Esophagus muscularis mucosa (tissue), 4 donors: ENCODE data around the gene GARIN3. TPM values are rescaled to one million over a fixed set of nuclear protein-coding genes. Genes with fewer than 3 reads are reported as not detected.

Source experiments
- DNase-seq: peaks from one replicate; pipeline ENCODE4 v3.0.0-alpha.2; 2017; ENCODE audit errors: extremely low spot score
- H3K27ac ChIP-seq, 4 donors: fragments of 200-600 bp; sonication (generic); replicated peaks in 1 of 4; 1 replicate in 3 of 4; 2 replicates in 1 of 4; pipeline ENCODE4 v1.5.1; 2016 to 2019; ENCODE audit warnings: mild to moderate bottlenecking in 1 of 4
- H3K27me3 ChIP-seq, 4 donors: fragments of 200-600 bp; sonication (generic); one replicate each; pipeline versions ENCODE4 v1.5.1 to v1.6.0; 2016 to 2019
- H3K36me3 ChIP-seq, 4 donors: fragments of 200-600 bp; sonication (generic); one replicate each; pipeline ENCODE4 v1.5.1; 2016 to 2019
- H3K4me1 ChIP-seq, 4 donors: fragments of 200-600 bp; sonication (generic); one replicate each; pipeline ENCODE4 v1.5.1; 2016 to 2019
- H3K4me3 ChIP-seq, 4 donors: fragments of 200-600 bp; sonication (generic); 1 replicate in 2 of 4; 2 replicates in 2 of 4; pipeline ENCODE4 v1.5.1; 2016 to 2019; ENCODE audit warnings: mild to moderate bottlenecking in 4 of 4, moderate library complexity in 1 of 4
- H3K9me3 ChIP-seq, 4 donors: fragments of 200-600 bp; sonication (generic); 1 replicate in 3 of 4; 2 replicates in 1 of 4; pipeline ENCODE4 v1.5.1; 2016 to 2019
- EP300 ChIP-seq: sonication (generic); formaldehyde crosslinking; IDR thresholded peaks from one replicate; pipeline ENCODE4 v1.6.1; 2017; ENCODE audit warnings: antibody characterized with exemption
- POLR2A ChIP-seq: fragments of 450-650 bp; IDR thresholded peaks from one replicate; pipeline ENCODE4 v1.6.1; 2017; ENCODE audit warnings: antibody characterized with exemption, moderate library complexity, mild to moderate bottlenecking, low read depth
- POLR2AphosphoS5 ChIP-seq, 2 donors: sonication (generic); formaldehyde crosslinking; IDR thresholded peaks; one replicate each; pipeline ENCODE4 v1.6.1; 2017; ENCODE audit warnings: antibody characterized with exemption in 2 of 2
- WGBS: methylation state at CpG from one replicate; pipeline ENCODE4 v1.1.5; 2018; 5-methylcytosine and 5-hydroxymethylcytosine counted together
- intact Hi-C: fragments of 100-400 bp; cut with DNase I; formaldehyde crosslinking; loops from one replicate; pipeline ENCODE4 v1.15.1; 2023
- total RNA-seq, 4 donors: library from RNA; depleted of rRNA; stranded (reverse); fragments of >200 nt; gene quantifications; one replicate each; pipeline versions ENCODE4 v1.1.0 to v1.2.1, GENCODE V29; 2016
- TF ChIP-seq, protein P1 (sequence below), 3 experiments: fragments of 200-600 bp in 2 of 3; fragments of 450-650 bp in 1 of 3; sonication (generic) in 2 of 3; IDR thresholded peaks; one replicate each; pipeline ENCODE4 v1.5.1; 2017 to 2019; ENCODE audit warnings: antibody characterized with exemption in 3 of 3, mild to moderate bottlenecking in 2 of 3, moderate library complexity in 1 of 3

Gene GARIN3
- total RNA-seq, 4 donors from 2014 or later = not detected

GRCh38 chr5:157161996-157162395 lies 4.1 kb downstream of the GARIN3 start:
- peaks cover 0 to 24% (median 0%) of the 10 kb centered on the region in 4 donors for H3K27me3 ChIP-seq
- TF ChIP-seq, protein P1, sequence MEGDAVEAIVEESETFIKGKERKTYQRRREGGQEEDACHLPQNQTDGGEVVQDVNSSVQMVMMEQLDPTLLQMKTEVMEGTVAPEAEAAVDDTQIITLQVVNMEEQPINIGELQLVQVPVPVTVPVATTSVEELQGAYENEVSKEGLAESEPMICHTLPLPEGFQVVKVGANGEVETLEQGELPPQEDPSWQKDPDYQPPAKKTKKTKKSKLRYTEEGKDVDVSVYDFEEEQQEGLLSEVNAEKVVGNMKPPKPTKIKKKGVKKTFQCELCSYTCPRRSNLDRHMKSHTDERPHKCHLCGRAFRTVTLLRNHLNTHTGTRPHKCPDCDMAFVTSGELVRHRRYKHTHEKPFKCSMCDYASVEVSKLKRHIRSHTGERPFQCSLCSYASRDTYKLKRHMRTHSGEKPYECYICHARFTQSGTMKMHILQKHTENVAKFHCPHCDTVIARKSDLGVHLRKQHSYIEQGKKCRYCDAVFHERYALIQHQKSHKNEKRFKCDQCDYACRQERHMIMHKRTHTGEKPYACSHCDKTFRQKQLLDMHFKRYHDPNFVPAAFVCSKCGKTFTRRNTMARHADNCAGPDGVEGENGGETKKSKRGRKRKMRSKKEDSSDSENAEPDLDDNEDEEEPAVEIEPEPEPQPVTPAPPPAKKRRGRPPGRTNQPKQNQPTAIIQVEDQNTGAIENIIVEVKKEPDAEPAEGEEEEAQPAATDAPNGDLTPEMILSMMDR (IDR thresholded peaks at IDR 0.05) = no peak
- TF ChIP-seq POLR2A = no peak
- TF ChIP-seq EP300 = no peak
- no peak for TF ChIP-seq POLR2AphosphoS5 (IDR thresholded peaks at IDR 0.05)
- peak; percentile 60 for DNase-seq
- no peaks in the 10 kb centered on the region for H3K4me1 ChIP-seq
- H3K4me3 ChIP-seq = no peak overlapping the region
- H3K36me3 ChIP-seq = no peaks in the 10 kb centered on the region
- WGBS = 88% methylated on average over 6 of the region's 6 CpGs
- H3K27ac ChIP-seq = no peak overlapping the region
- H3K9me3 ChIP-seq = no peaks in the 10 kb centered on the region
- intact Hi-C loops = no loop called here

DNA sequence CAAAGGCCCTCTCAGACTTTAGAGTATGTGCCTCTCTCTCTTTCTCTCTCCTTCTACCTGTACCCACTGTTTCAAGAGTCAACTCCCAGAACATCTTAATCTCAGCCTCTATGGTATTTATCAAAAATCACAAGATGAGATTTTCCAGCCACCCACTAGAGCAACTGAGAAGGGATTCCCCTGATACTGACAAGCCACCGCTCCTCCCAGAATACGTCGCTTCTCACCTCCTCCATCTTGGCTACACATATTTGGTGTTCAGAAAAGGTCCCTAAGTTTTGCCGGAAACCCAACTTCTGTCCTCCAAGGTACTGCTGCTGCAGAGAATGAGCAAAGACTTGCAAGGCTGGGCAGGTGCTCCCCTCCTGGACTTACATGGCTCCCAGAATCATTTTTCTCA lies 6.1 kb downstream of the GARIN3 start:
- no peaks in the 10 kb centered on the region for H3K4me1 ChIP-seq
- H3K27ac ChIP-seq = no peak overlapping the region
- no peaks in the 10 kb centered on the region for H3K9me3 ChIP-seq
- WGBS = 81% methylated on average over 4 of the region's 4 CpGs
- no peak overlapping the region for H3K4me3 ChIP-seq
- peaks cover 0 to 20% (median 0%) of the 10 kb centered on the region in 4 donors for H3K27me3 ChIP-seq
- no peak for TF ChIP-seq POLR2AphosphoS5 (IDR thresholded peaks at IDR 0.05)
- TF ChIP-seq, protein P1 (IDR thresholded peaks at IDR 0.05) = no peak
- TF ChIP-seq POLR2A = no peak
- no peak for TF ChIP-seq EP300
- peak; percentile 50 for DNase-seq
- no peaks in the 10 kb centered on the region for H3K36me3 ChIP-seq
- intact Hi-C loops = no loop called here

DNA sequence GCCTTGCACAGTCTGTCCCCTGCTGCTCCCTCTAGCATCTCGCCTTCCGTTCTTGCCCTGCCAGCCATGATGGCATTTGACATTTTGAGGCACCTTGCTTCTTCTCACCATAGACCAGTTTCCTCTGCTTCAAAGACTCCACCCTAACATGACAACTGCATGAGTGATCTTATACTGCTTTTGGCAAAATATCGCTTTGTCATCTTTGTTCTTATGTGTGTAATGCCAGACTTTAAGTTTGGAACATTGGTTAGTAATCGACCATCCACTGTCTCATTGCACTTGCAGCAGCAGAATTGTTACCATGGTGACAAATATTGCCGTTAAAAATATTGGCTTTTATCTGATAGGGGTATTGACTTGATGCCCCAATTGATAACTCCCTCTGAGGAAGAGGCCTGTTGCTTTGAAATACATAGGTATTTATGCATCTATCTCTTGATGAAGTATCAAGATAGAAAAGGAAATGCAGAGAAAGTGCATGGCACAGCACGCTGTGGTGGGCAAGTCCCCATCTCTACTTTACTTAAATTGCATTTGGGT lies 6.8 kb downstream of the GARIN3 start:
- Histone ChIP-seq H3K36me3 (no peaks in the 10 kb centered on the region), H3K27ac (no peak overlapping the region), H3K4me3 (no peak overlapping the region), H3K9me3 (no peaks in the 10 kb centered on the region), H3K27me3 (peaks cover 0 to 20% (median 0%) of the 10 kb centered on the region in 4 donors), H3K4me1 (no peaks in the 10 kb centered on the region)
- intact Hi-C loops = no loop called here
- peak; percentile 66 for DNase-seq
- WGBS = 87% methylated on average over 6 of the region's 6 CpGs
- TF ChIP-seq, protein P1 (IDR thresholded peaks at IDR 0.05) = no peak
- TF ChIP-seq EP300 = no peak
- no peak for TF ChIP-seq POLR2AphosphoS5 (IDR thresholded peaks at IDR 0.05)
- no peak for TF ChIP-seq POLR2A

DNA sequence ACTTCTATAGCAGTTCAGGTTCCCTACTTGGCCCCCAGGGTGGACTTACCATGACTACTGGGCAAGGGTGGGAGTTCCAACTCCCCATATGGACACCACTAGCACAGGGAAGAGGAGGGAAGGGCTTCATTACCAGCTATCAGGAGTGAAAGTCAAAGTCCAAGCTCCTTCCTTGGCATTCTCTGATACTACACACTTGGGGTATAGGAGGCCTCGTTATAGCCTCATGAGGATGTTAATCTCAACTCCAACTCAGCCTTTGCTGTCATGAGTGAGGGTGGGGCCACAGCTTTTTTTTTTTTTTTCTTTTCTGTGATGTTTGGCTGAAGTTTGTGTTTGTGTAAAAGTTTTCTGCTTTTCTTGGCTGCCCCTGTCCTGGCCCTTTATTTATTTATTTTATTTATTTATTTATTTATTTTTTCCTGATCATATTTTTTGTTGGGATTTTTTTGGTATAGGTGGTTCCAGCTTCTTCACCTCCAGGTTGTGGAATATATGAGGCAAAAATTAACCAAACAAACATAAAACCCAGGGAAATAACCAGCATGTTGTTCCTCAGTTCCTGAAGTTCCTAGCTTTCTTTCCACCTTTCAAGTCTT lies 8.7 kb downstream of the GARIN3 start:
- no peaks in the 10 kb centered on the region for H3K36me3 ChIP-seq
- H3K4me1 ChIP-seq = no peaks in the 10 kb centered on the region
- intact Hi-C loops = no loop called here
- peaks cover 0 to 16% (median 0%) of the 10 kb centered on the region in 4 donors for H3K27me3 ChIP-seq
- H3K4me3 ChIP-seq = no peak overlapping the region
- peak; percentile 50 for DNase-seq
- TF ChIP-seq POLR2A (no peak), POLR2AphosphoS5 (IDR thresholded peaks at IDR 0.05) (no peak), EP300 (no peak)
- TF ChIP-seq, protein P1 (IDR thresholded peaks at IDR 0.05) = no peak
- no peak overlapping the region for H3K27ac ChIP-seq
- H3K9me3 ChIP-seq = no peaks in the 10 kb centered on the region
- WGBS = 80% methylated on average over 1 of the region's 1 CpG
